ENCODE measurements around the gene FANCC. TPM values are rescaled to one million over a fixed set of nuclear protein-coding genes. Genes with fewer than 3 reads are reported as not detected.

Gene FANCC
- total RNA-seq, 1 donor from 2014 or later, result 29.2 TPM

- no peak for DNase-seq (ENCODE audit: low spot score)
- peak; percentile 83 for ATAC-seq
Observed at GRCh38 chr9:95197692-95198271, 119.7 kb downstream of the FANCC start.

- no peak for ATAC-seq
- no peak for DNase-seq (ENCODE audit: low spot score)
Observed at GRCh38 chr9:95193480-95193879, 124.0 kb downstream of the FANCC start.

- DNase-seq (ENCODE audit: low spot score) (no peak), ATAC-seq (no peak)
Observed at GRCh38 chr9:95193067-95193466, 124.4 kb downstream of the FANCC start.

- DNase-seq (ENCODE audit: low spot score), result no peak
- no peak for ATAC-seq
Observed at GRCh38 chr9:95192631-95193030, 124.9 kb downstream of the FANCC start.

GRCh38 chr9:95190413-95190812 lies 127.1 kb downstream of the FANCC start:
- DNase-seq (ENCODE audit: low spot score) (no peak), ATAC-seq (no peak)

- ATAC-seq, result peak; percentile 62
- no peak for DNase-seq (ENCODE audit: low spot score)
Observed at GRCh38 chr9:95189251-95190098, 128.0 kb downstream of the FANCC start.

GRCh38 chr9:95188459-95188858 lies 129.1 kb downstream of the FANCC start:
- no peak for DNase-seq (ENCODE audit: low spot score)
- no peak for ATAC-seq

GRCh38 chr9:95185956-95186355 lies 131.6 kb downstream of the FANCC start:
- DNase-seq (ENCODE audit: low spot score) (no peak), ATAC-seq (no peak)

GRCh38 chr9:95182854-95183563 lies 134.5 kb downstream of the FANCC start:
- ATAC-seq (no peak), DNase-seq (ENCODE audit: low spot score) (no peak)

- DNase-seq (ENCODE audit: low spot score) (no peak), ATAC-seq (no peak)
Observed at GRCh38 chr9:95181835-95182234, 135.7 kb downstream of the FANCC start.

- DNase-seq (ENCODE audit: low spot score) (no peak), ATAC-seq (no peak)
Observed at GRCh38 chr9:95181226-95181818, 136.2 kb downstream of the FANCC start.

- no peak for DNase-seq (ENCODE audit: low spot score)
- ATAC-seq, result no peak
Observed at GRCh38 chr9:95177617-95178016, 139.9 kb downstream of the FANCC start.

GRCh38 chr9:95176755-95177319 lies 140.7 kb downstream of the FANCC start:
- ATAC-seq (no peak), DNase-seq (ENCODE audit: low spot score) (no peak)

- ATAC-seq, result no peak
- no peak for DNase-seq (ENCODE audit: low spot score)
Observed at GRCh38 chr9:95175523-95175922, 142.0 kb downstream of the FANCC start.

GRCh38 chr9:95174038-95174437 lies 143.5 kb downstream of the FANCC start:
- ATAC-seq, result peak; percentile 34

GRCh38 chr9:95171596-95171995 lies 145.9 kb downstream of the FANCC start:
- DNase-seq (ENCODE audit: low spot score) (no peak), ATAC-seq (no peak)

More at GRCh38 chr9:95174038-95174437, 143.5 kb downstream of the FANCC start:
- DNase-seq (ENCODE audit: low spot score), result no peak

GRCh38 chr9:95171001-95171400 lies 146.5 kb downstream of the FANCC start:
- ATAC-seq (no peak), DNase-seq (ENCODE audit: low spot score) (no peak)

- DNase-seq (ENCODE audit: low spot score) (peak; percentile 72), ATAC-seq (peak; percentile 100)
Observed at GRCh38 chr9:95167998-95168397, 149.5 kb downstream of the FANCC start.

- ATAC-seq, result no peak
- DNase-seq (ENCODE audit: low spot score), result no peak
Observed at GRCh38 chr9:95165004-95165403, 152.5 kb downstream of the FANCC start.

GRCh38 chr9:95157481-95158151 lies 159.9 kb downstream of the FANCC start:
- no peak for DNase-seq (ENCODE audit: low spot score)
- ATAC-seq, result peak; percentile 91

All from left lobe of liver (tissue), 2 donors.